ENCODE measurements around the gene CCDC50. TPM values are rescaled to one million over a fixed set of nuclear protein-coding genes. Genes with fewer than 3 reads are reported as not detected.

Gene CCDC50
- total RNA-seq, 1 experiment from 2014 or later = 21.0 TPM

DNA sequence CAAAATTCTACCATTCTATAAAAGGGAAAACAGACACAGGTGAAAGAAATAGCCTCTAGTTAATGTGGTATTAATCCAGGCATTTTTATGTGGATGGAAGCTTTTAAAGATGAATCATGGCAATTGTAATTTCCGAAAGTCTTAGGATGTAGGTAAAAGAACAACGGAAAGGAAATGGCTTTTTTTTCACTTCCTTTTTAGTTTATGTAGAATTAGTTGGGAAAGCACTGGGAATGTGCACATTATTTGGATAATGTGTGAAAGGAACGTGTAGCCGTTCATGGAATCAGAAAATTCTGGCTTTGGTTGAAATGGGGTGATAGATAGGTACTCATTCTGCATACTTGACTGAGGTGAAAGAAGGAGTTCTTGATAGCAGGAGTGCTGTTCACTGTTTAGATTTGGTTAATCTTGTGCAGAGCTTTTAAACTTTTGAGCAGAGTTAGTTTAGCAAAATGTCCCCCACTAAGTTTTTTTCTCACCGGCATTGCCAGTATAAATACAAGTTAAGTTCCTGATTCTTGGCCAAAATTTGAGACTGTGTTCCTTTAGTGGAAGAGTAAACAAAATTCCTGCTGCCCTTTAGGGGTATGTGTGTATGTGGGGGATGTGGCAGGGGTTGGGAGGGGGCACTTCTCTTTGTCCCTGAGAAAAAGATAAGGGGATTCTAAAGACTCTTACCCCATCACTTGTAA lies 21.3 kb downstream of the CCDC50 start:
- Histone ChIP-seq H2AFZ (ENCODE audit: low read length) (no peak overlapping the region), H2BK20ac (ENCODE audit: low read depth, low read length, poor library complexity, severe bottlenecking) (no peak overlapping the region), H4K91ac (ENCODE audit: insufficient read length, low read depth, low read length) (no peak overlapping the region), H3K4ac (ENCODE audit: low read depth, low read length) (no peak overlapping the region), H3K14ac (ENCODE audit: insufficient read depth, low read length) (no peak overlapping the region), H2BK120ac (ENCODE audit: low read depth, low read length, poor library complexity, severe bottlenecking) (no peak overlapping the region), H4K8ac (replicated peaks; ENCODE audit: insufficient read length, low read depth, low read length) (no peak overlapping the region), H2AK5ac (ENCODE audit: insufficient read length, low read length) (no peak overlapping the region), H3K79me1 (ENCODE audit: insufficient read depth, low read depth, low read length, poor library complexity, severe bottlenecking) (peaks cover 2% of the 10 kb centered on the region), H3T11ph (ENCODE audit: low read length) (no peak overlapping the region), H3K79me2 (ENCODE audit: insufficient read depth, low read length) (peaks cover 2% of the 10 kb centered on the region; the same call in 1 of the 2 replicates), H3K9me3 (ENCODE audit: control insufficient read depth, low read depth, low read length) (no peaks in the 10 kb centered on the region), H3K18ac (ENCODE audit: insufficient read length, low read depth, low read length) (no peak overlapping the region), H2BK5ac (ENCODE audit: insufficient read length, low read length) (no peak overlapping the region), H2BK15ac (ENCODE audit: low read depth, low read length) (no peak overlapping the region), H3K4me1 (ENCODE audit: insufficient read depth, low read length) (peaks cover 6% of the 10 kb centered on the region; the same call in 1 of the 2 replicates), H2BK12ac (ENCODE audit: insufficient read length, low read depth, low read length) (no peak overlapping the region), H3K27me3 (ENCODE audit: insufficient read depth, low read length) (no peaks in the 10 kb centered on the region), H4K5ac (ENCODE audit: insufficient read length, low read depth, low read length) (no peak overlapping the region), H3K9ac (ENCODE audit: extremely low read depth, insufficient read length, low read length) (no peak overlapping the region), H3K4me2 (ENCODE audit: insufficient read depth, insufficient read length, low read length) (no peak overlapping the region), H4K20me1 (ENCODE audit: control insufficient read depth, insufficient read depth, insufficient read length) (no peaks in the 10 kb centered on the region), H3K23me2 (ENCODE audit: insufficient read length, low read depth, low read length, poor library complexity, severe bottlenecking) (no peaks in the 10 kb centered on the region), H3K23ac (ENCODE audit: insufficient read length, low read depth, low read length) (no peak overlapping the region), H3K27ac (ENCODE audit: insufficient read length, low read depth, low read length) (no peak overlapping the region), H3K56ac (ENCODE audit: insufficient read length, low read depth, low read length) (no peak overlapping the region)
- H3K36me3 Mint-ChIP-seq (ENCODE audit: insufficient read depth in 1 of 3, low read depth in 3 of 3) = no peaks in the 10 kb centered on the region; a peak in 1 of 7 replicates
- H3K27me3 Mint-ChIP-seq (ENCODE audit: low read depth) = no peaks in the 10 kb centered on the region
- peaks cover 39 to 41% of the 10 kb centered on the region in 2 experiments for H3K4me1 Mint-ChIP-seq
- H3K9me3 Mint-ChIP-seq = no peaks in the 10 kb centered on the region
- no CpG with 5 or more reads among the region's 5 CpGs for WGBS (ENCODE audit: extremely low coverage, insufficient read length, low lambda C conversion rate)
- H3K4me3 Mint-ChIP-seq = no peak overlapping the region
- peak overlapping the region; percentile 17 to 71 (median 55); a peak in 5 of 7 replicates for H3K27ac Mint-ChIP-seq
- TF ChIP-seq, protein P1, sequence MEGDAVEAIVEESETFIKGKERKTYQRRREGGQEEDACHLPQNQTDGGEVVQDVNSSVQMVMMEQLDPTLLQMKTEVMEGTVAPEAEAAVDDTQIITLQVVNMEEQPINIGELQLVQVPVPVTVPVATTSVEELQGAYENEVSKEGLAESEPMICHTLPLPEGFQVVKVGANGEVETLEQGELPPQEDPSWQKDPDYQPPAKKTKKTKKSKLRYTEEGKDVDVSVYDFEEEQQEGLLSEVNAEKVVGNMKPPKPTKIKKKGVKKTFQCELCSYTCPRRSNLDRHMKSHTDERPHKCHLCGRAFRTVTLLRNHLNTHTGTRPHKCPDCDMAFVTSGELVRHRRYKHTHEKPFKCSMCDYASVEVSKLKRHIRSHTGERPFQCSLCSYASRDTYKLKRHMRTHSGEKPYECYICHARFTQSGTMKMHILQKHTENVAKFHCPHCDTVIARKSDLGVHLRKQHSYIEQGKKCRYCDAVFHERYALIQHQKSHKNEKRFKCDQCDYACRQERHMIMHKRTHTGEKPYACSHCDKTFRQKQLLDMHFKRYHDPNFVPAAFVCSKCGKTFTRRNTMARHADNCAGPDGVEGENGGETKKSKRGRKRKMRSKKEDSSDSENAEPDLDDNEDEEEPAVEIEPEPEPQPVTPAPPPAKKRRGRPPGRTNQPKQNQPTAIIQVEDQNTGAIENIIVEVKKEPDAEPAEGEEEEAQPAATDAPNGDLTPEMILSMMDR (conservative IDR thresholded peaks at IDR 0.05) = no peak
- DNase-seq = no peak

Measured in H9 (cell line).